Ureter (tissue), 1 donor: ENCODE measurements around the gene PASD1. TPM values are rescaled to one million over a fixed set of nuclear protein-coding genes. Genes with fewer than 3 reads are reported as not detected.

ENCODE experiments used
- total RNA-seq: library from RNA; stranded (reverse); gene quantifications from one replicate; pipeline ENCODE4 v1.2.4, GENCODE V29; 2023
- donor health status: DM: yes; HTN: yes; CAD: no.

The PASD1 gene
- total RNA-seq, 1 donor from 2014 or later: not detected

Other genes starting within 250 kb of the PASD1 start
- 35.1 TPM for gene VMA21, start 166.5 kb upstream of the PASD1 start, total RNA-seq
- gene PRRG3, start 131.8 kb downstream of the PASD1 start, total RNA-seq: 0.91 TPM
- not detected for gene FATE1, start 152.4 kb downstream of the PASD1 start, total RNA-seq
- gene CNGA2, start 171.1 kb downstream of the PASD1 start, total RNA-seq: not detected